ENCODE measurements around the gene DNAJC4. TPM values are rescaled to one million over a fixed set of nuclear protein-coding genes. Genes with fewer than 3 reads are reported as not detected.

Gene DNAJC4, protein sequence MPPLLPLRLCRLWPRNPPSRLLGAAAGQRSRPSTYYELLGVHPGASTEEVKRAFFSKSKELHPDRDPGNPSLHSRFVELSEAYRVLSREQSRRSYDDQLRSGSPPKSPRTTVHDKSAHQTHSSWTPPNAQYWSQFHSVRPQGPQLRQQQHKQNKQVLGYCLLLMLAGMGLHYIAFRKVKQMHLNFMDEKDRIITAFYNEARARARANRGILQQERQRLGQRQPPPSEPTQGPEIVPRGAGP
- 29.4 TPM for polyA plus RNA-seq (2013, experiment 1 of 2)
- polyA plus RNA-seq (2013, experiment 2 of 2) = 29.4 TPM

DNA sequence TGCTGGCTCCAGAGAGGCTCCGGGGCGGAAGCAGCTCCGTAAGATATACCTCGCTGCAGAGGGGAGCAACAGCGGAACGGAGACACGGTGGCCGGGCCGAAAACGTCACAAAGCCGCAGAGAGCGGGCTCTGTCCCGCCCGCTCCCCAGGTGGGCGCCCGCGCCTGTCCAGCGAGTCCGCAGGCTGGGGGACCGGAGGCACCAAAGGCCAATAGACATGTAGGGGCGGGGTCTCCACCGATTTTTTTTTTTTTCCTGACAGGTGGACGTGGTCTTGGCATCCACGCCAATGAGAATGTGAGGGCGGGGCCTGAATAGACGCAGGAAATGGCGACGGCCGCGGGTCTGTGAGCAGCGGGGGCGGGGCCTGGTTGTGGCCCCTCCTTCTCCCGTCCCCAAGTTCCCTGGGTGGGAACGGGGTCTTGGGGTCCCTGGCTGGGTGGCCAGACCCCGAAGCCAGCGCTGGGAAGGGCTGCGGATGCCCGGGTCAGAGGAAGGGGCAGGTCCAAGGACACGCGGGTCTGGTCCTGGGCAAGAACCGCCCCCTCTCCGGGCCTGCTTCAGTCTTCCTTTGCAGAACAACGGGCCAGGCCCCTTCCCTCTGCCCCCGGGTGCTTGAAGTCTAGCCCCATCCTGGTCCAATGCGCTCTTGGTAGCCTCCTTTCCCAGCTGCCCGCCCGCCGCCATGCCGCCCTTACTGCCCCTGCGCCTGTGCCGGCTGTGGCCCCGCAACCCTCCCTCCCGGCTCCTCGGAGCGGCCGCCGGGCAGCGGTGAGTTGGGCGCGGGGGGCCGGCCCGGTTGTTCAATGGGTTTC, at the start of gene DNAJC4:
DNAJC4 (plus strand) TSS at position 378 of the 814 bp plus-strand sequence; CDS start at position 685, 307 bp downstream.
- Histone ChIP-seq H3K36me3 (replicated peaks in 1 of 2; ENCODE audit: control insufficient read depth in 2 of 2, insufficient read depth in 2 of 2, low read length in 2 of 2) (peaks cover 0 to 5% of the 10 kb centered on the region in 2 donors), H3K27ac (replicated peaks; ENCODE audit: low read length) (peak within 1 kb of the TSS; percentile 45), H4K8ac (ENCODE audit: low read depth, low read length) (no peak within 1 kb of the TSS), H3K18ac (ENCODE audit: low read length) (peak within 1 kb of the TSS; percentile 94), H3K14ac (ENCODE audit: low read length) (peak within 1 kb of the TSS; percentile 83), H3K4me3 (ENCODE audit: low read length in 2 of 2) (peak within 1 kb of the TSS; percentile 72 to 86), H2AK5ac (ENCODE audit: low read depth, low read length) (peak within 1 kb of the TSS; percentile 83), H2BK120ac (ENCODE audit: low read depth, low read length) (peak within 1 kb of the TSS; percentile 88), H3K79me1 (ENCODE audit: low read depth, low read length) (peaks cover 3% of the 10 kb centered on the region), H3K27me3 (ENCODE audit: control insufficient read depth in 3 of 3, insufficient read depth in 3 of 3, low read depth in 1 of 3, low read length in 3 of 3) (peaks cover 0 to 32% (median 0%) of the 10 kb centered on the region in 3 experiments), H4K91ac (ENCODE audit: low read depth, low read length, poor library complexity) (no peak within 1 kb of the TSS), H3K4me2 (ENCODE audit: insufficient read depth, low read length, poor library complexity, severe bottlenecking) (peak within 1 kb of the TSS; percentile 59), H2AFZ (ENCODE audit: low read length) (peak within 1 kb of the TSS; percentile 91), H3K4ac (ENCODE audit: low read length) (no peak within 1 kb of the TSS), H3K9ac (ENCODE audit: low read depth, low read length, poor library complexity) (peak within 1 kb of the TSS; percentile 95), H3K9me3 (replicated peaks in 1 of 2; ENCODE audit: control insufficient read depth in 2 of 2, insufficient read depth in 1 of 2, low read depth in 1 of 2, low read length in 2 of 2) (no peaks in the 10 kb centered on the region), H3K4me1 (ENCODE audit: control insufficient read depth in 2 of 2, insufficient read depth in 1 of 2, low read depth in 1 of 2, low read length in 2 of 2) (peaks cover 18 to 21% of the 10 kb centered on the region in 2 donors), H3K23ac (ENCODE audit: low read depth, low read length, poor library complexity) (peak within 1 kb of the TSS; percentile 90), H2BK12ac (ENCODE audit: low read length) (peak within 1 kb of the TSS; percentile 95), H2BK15ac (ENCODE audit: low read length) (peak within 1 kb of the TSS; percentile 80), H2BK5ac (ENCODE audit: low read length) (no peak within 1 kb of the TSS)
- WGBS, 2 donors (ENCODE audit: extremely low coverage in 2 of 2, insufficient read length in 2 of 2, insufficient replicate concordance in 1 of 2) = no CpG with 5 or more reads among the region's 62 CpGs
- DNase-seq (ENCODE audit: low spot score) = peak; percentile 95

DNA sequence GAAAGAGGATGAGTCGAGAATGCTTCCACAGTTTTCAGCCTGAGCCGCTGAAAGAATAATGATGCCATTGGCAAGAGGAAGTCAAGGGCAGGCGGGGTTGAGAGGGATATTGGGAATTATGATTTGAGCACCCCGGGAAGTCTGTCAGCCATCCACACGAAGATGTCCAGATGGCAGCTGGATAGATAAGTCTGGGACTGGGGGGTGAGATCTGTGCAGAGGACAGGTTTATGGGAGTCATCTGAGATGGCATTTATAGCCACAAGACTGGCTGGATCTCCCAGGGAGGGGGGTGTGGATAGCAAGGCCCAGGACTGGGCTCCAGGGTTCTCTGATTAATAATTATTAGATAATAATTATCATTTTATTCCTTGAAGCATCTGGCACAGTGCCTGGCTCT, 49.5 kb upstream of the DNAJC4 start:
- Histone ChIP-seq H3K4me1 (ENCODE audit: control insufficient read depth in 2 of 2, insufficient read depth in 1 of 2, low read depth in 1 of 2, low read length in 2 of 2) (peaks cover 10 to 16% of the 10 kb centered on the region in 2 donors), H3K4me3 (ENCODE audit: low read length in 2 of 2) (no peak overlapping the region), H3K4me2 (ENCODE audit: insufficient read depth, low read length, poor library complexity, severe bottlenecking) (no peak overlapping the region), H3K4ac (ENCODE audit: low read length) (no peak overlapping the region), H3K18ac (ENCODE audit: low read length) (no peak overlapping the region), H3K27me3 (ENCODE audit: control insufficient read depth in 3 of 3, insufficient read depth in 3 of 3, low read depth in 1 of 3, low read length in 3 of 3) (no peaks in the 10 kb centered on the region), H3K9ac (ENCODE audit: low read depth, low read length, poor library complexity) (no peak overlapping the region), H2BK15ac (ENCODE audit: low read length) (no peak overlapping the region), H3K27ac (replicated peaks; ENCODE audit: low read length) (no peak overlapping the region), H3K23ac (ENCODE audit: low read depth, low read length, poor library complexity) (no peak overlapping the region), H2BK12ac (ENCODE audit: low read length) (no peak overlapping the region), H3K9me3 (replicated peaks in 1 of 2; ENCODE audit: control insufficient read depth in 2 of 2, insufficient read depth in 1 of 2, low read depth in 1 of 2, low read length in 2 of 2) (no peaks in the 10 kb centered on the region), H2BK120ac (ENCODE audit: low read depth, low read length) (no peak overlapping the region), H4K91ac (ENCODE audit: low read depth, low read length, poor library complexity) (no peak overlapping the region), H3K79me1 (ENCODE audit: low read depth, low read length) (no peaks in the 10 kb centered on the region), H3K14ac (ENCODE audit: low read length) (no peak overlapping the region), H4K8ac (ENCODE audit: low read depth, low read length) (no peak overlapping the region), H2AFZ (ENCODE audit: low read length) (peak overlapping the region; percentile 81), H2AK5ac (ENCODE audit: low read depth, low read length) (no peak overlapping the region), H3K36me3 (replicated peaks in 1 of 2; ENCODE audit: control insufficient read depth in 2 of 2, insufficient read depth in 2 of 2, low read length in 2 of 2) (no peaks in the 10 kb centered on the region), H2BK5ac (ENCODE audit: low read length) (no peak overlapping the region)
- WGBS, 2 donors (ENCODE audit: extremely low coverage in 2 of 2, insufficient read length in 2 of 2, insufficient replicate concordance in 1 of 2) = no CpG with 5 or more reads among the region's 5 CpGs
- no peak for DNase-seq (ENCODE audit: low spot score)

DNA sequence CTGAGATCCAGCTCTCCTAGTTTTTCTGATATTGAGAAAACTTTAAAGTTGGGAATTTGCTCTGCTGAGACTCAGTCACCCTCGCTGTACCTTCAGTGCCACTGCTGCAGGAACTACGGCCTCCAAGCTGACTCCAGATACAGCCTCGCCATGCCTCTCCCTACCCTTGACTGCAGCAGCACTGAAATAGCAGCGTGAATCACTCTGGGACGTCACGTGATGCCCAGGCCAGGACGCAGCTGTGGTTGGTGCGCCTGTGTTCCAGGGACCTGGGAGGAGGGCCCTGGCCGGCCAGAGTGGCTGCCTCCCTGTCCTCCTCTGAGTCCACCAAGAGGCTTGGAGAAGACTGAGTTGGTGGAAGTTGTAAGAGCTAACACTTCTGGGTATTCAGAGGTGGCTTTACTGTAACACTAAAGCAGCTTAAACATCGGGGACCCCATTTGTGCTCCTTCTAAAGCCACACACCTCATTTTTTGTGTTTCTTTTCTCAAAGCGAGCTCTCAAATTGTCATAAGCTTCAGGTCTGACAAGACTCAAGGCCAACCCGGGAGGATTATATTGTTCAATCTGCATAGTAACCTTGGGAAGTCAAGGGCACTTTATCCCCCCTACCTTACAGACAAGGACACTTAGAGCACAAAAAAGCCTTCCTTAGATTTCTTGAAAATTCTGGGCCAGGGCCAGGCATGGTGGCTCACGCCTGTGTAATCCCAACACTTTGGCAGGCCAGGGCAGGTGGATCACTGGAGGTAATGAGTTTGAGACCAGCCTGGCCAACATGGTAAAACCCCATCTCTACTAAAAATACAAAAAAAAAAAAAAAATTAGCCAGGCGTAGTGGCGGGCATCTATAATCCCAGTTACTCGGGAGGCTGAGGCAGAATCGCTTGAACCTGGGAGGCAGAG, 48.6 kb upstream of the DNAJC4 start:
- Histone ChIP-seq H2BK15ac (ENCODE audit: low read length) (no peak overlapping the region), H2BK120ac (ENCODE audit: low read depth, low read length) (no peak overlapping the region), H3K4me3 (ENCODE audit: low read length in 2 of 2) (peak overlapping the region; percentile 18 to 44), H2BK5ac (ENCODE audit: low read length) (no peak overlapping the region), H3K4ac (ENCODE audit: low read length) (no peak overlapping the region), H3K23ac (ENCODE audit: low read depth, low read length, poor library complexity) (no peak overlapping the region), H2AK5ac (ENCODE audit: low read depth, low read length) (no peak overlapping the region), H3K4me2 (ENCODE audit: insufficient read depth, low read length, poor library complexity, severe bottlenecking) (no peak overlapping the region), H2AFZ (ENCODE audit: low read length) (peak overlapping the region; percentile 81), H3K36me3 (replicated peaks in 1 of 2; ENCODE audit: control insufficient read depth in 2 of 2, insufficient read depth in 2 of 2, low read length in 2 of 2) (no peaks in the 10 kb centered on the region), H3K27me3 (ENCODE audit: control insufficient read depth in 3 of 3, insufficient read depth in 3 of 3, low read depth in 1 of 3, low read length in 3 of 3) (no peaks in the 10 kb centered on the region), H2BK12ac (ENCODE audit: low read length) (no peak overlapping the region), H3K4me1 (ENCODE audit: control insufficient read depth in 2 of 2, insufficient read depth in 1 of 2, low read depth in 1 of 2, low read length in 2 of 2) (peaks cover 10 to 16% of the 10 kb centered on the region in 2 donors), H3K14ac (ENCODE audit: low read length) (no peak overlapping the region), H3K18ac (ENCODE audit: low read length) (no peak overlapping the region), H3K9ac (ENCODE audit: low read depth, low read length, poor library complexity) (no peak overlapping the region), H3K9me3 (replicated peaks in 1 of 2; ENCODE audit: control insufficient read depth in 2 of 2, insufficient read depth in 1 of 2, low read depth in 1 of 2, low read length in 2 of 2) (no peaks in the 10 kb centered on the region), H3K27ac (replicated peaks; ENCODE audit: low read length) (no peak overlapping the region), H4K91ac (ENCODE audit: low read depth, low read length, poor library complexity) (no peak overlapping the region), H4K8ac (ENCODE audit: low read depth, low read length) (no peak overlapping the region), H3K79me1 (ENCODE audit: low read depth, low read length) (peaks cover 3% of the 10 kb centered on the region)
- no CpG with 5 or more reads among the region's 17 CpGs for WGBS, 2 donors (ENCODE audit: extremely low coverage in 2 of 2, insufficient read length in 2 of 2, insufficient replicate concordance in 1 of 2)
- DNase-seq (ENCODE audit: low spot score) = no peak
